Thoracic aorta (tissue), 2 donors: Measurements from ENCODE around the gene DNASE1. TPM values are rescaled to one million over a fixed set of nuclear protein-coding genes. Genes with fewer than 3 reads are reported as not detected.
A peak's percentile ranks its signal among the peaks of the same experiment; 100 is the strongest.

Experiments
- ATAC-seq: fragments of 150-250 bp; one replicate; pipeline ENCODE4 v1.8.0; 2017; ENCODE audit warnings: low read depth; ENCODE audit not compliant: insufficient number of reproducible peaks, low FRiP score
- DNase-seq: peaks from one replicate; pipeline ENCODE4 v3.0.0-alpha.2; 2020; ENCODE audit warnings: low spot score
- H3K27ac ChIP-seq, 2 donors: fragments of 200-600 bp; sonication (generic); 1 replicate in 1 of 2; 2 replicates in 1 of 2; pipeline ENCODE4 v1.5.1; 2016; ENCODE audit warnings: mild to moderate bottlenecking in 2 of 2, moderate library complexity in 2 of 2
- H3K27me3 ChIP-seq: fragments of 200-600 bp; sonication (generic); replicated peaks from 2 replicates; pipeline ENCODE4 v1.6.0; 2016; ENCODE audit warnings: mild to moderate bottlenecking; ENCODE audit not compliant: insufficient read depth
- H3K36me3 ChIP-seq: fragments of 200-600 bp; sonication (generic); one replicate; pipeline ENCODE4 v1.5.1; 2016
- H3K4me1 ChIP-seq, 2 donors: fragments of 200-600 bp; sonication (generic); 1 replicate in 1 of 2; 2 replicates in 1 of 2; pipeline versions ENCODE4 v1.5.1 to v1.6.0; 2016; ENCODE audit warnings: low read depth in 2 of 2, mild to moderate bottlenecking in 1 of 2; ENCODE audit not compliant: control insufficient read depth in 1 of 2
- H3K4me3 ChIP-seq: fragments of 200-600 bp; sonication (generic); 2 replicates; pipeline ENCODE4 v1.5.1; 2016; ENCODE audit warnings: mild to moderate bottlenecking
- H3K9me3 ChIP-seq: fragments of 200-600 bp; sonication (generic); 2 replicates; pipeline ENCODE4 v1.5.1; 2016
- total RNA-seq, 2 donors: library from RNA; depleted of rRNA; stranded (reverse); fragments of >200 nt; gene quantifications; one replicate each; pipeline versions ENCODE4 v1.1.0 to v1.2.3, GENCODE V29; 2016
- TF ChIP-seq, protein P1 (sequence below): fragments of 200-600 bp; sonication (generic); IDR thresholded peaks from one replicate; pipeline ENCODE4 v1.5.1; 2019; ENCODE audit warnings: antibody characterized with exemption

The DNASE1 gene
- total RNA-seq, 2 donors from 2014 or later = 17.4 to 22.9 TPM

DNA sequence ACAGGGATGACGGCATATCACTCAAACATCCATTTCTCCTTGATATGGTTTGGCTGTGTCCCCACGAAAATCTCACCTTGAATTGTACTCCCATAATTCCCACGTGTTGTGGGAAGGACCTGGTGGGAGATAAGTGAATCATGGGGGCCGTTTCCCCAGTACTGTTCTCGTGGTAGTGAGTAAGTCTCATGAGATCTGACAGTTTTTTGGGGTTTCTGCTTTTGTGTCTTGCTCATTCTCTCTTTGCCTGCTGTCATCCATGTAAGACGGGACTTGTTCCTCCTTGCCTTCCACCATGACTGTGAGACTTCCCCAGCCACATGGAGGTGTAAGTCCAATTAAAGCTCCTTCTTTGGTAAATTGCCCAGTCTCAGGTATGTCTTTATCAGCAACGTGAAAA, 32.5 kb downstream of the DNASE1 start:
- Histone ChIP-seq H3K27me3 (no peaks in the 10 kb centered on the region), H3K9me3 (no peaks in the 10 kb centered on the region), H3K36me3 (peaks cover 23% of the 10 kb centered on the region), H3K27ac (no peak overlapping the region), H3K4me3 (no peak overlapping the region), H3K4me1 (peaks cover 5 to 13% of the 10 kb centered on the region in 2 donors)
- DNase-seq = no peak
- TF ChIP-seq, protein P1, sequence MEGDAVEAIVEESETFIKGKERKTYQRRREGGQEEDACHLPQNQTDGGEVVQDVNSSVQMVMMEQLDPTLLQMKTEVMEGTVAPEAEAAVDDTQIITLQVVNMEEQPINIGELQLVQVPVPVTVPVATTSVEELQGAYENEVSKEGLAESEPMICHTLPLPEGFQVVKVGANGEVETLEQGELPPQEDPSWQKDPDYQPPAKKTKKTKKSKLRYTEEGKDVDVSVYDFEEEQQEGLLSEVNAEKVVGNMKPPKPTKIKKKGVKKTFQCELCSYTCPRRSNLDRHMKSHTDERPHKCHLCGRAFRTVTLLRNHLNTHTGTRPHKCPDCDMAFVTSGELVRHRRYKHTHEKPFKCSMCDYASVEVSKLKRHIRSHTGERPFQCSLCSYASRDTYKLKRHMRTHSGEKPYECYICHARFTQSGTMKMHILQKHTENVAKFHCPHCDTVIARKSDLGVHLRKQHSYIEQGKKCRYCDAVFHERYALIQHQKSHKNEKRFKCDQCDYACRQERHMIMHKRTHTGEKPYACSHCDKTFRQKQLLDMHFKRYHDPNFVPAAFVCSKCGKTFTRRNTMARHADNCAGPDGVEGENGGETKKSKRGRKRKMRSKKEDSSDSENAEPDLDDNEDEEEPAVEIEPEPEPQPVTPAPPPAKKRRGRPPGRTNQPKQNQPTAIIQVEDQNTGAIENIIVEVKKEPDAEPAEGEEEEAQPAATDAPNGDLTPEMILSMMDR = no peak
- no peak for ATAC-seq

DNA sequence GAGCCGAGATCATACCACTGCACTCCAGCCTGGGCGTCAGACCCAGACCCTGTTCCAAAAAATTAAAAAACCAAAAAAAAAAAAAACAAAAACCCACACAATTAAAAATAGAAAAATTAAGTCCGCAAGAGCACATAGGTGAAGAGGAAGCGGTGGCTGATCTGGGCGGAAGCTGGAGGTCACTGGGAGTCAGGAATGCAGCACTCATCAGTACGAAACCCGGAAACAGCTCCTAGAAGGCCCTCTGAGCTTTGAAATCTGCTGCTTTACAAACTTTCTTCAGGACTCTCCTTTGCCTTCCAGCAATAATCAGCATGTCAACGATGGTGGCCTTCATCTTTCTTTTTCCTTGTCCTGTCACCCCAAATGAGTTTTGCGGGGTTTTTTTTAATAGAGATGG, 33.3 kb downstream of the DNASE1 start:
- no peak for DNase-seq
- Histone ChIP-seq H3K4me3 (no peak overlapping the region), H3K27me3 (no peaks in the 10 kb centered on the region), H3K36me3 (peaks cover 19% of the 10 kb centered on the region), H3K9me3 (no peaks in the 10 kb centered on the region), H3K4me1 (peaks cover 5 to 13% of the 10 kb centered on the region in 2 donors), H3K27ac (no peak overlapping the region)
- TF ChIP-seq, protein P1 = no peak
- no peak for ATAC-seq

DNA sequence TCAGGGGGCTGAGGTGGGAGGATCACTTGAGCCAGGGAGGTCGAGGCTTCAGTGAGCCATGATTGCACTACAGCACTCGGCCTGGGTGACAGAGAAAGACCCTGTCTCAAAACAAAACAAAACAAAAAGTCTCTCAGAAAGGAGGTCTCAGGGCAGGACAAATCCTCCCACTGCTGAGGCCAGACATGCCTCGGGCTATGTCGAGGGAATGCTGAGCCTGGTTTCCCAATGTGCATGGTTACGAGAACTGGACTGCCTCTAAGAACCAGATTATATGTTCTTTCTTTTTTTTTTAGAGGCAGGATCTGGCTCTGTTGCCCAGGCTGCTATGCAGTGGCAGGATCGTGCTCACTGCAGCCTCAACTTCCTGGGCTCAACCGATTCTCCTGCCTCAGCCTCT, 35.2 kb downstream of the DNASE1 start:
- ATAC-seq (no peak), DNase-seq (no peak)
- Histone ChIP-seq H3K4me3 (no peak overlapping the region), H3K9me3 (no peaks in the 10 kb centered on the region), H3K36me3 (peaks cover 16% of the 10 kb centered on the region), H3K27me3 (no peaks in the 10 kb centered on the region), H3K4me1 (peaks cover 5 to 13% of the 10 kb centered on the region in 2 donors), H3K27ac (peak overlapping the region; percentile 29 to 44)
- TF ChIP-seq, protein P1 = no peak

DNA sequence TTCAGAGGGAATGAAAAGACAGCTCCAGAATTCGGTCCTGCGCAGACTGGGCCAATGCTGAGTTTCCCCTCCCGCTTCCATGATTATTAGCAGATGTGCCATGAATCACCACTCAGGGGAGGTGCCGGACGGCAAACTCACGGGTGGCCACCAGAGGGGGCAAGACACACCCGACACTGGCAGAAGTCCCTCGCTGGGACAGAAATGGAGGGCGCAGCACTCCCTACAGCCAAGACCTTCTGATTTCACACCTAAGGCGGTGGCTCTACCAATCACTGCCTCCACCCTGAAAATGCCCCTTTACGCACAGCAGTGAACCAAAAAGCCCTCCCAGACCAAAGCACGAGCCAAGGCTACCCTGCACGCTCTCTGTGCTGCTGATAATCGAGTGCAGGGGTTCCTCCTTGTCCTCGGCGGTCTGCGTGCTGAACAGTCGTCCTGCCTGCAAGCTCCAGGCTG, 36.0 kb downstream of the DNASE1 start:
- Histone ChIP-seq H3K9me3 (no peaks in the 10 kb centered on the region), H3K4me1 (peaks cover 5 to 13% of the 10 kb centered on the region in 2 donors), H3K27me3 (no peaks in the 10 kb centered on the region), H3K4me3 (peak overlapping the region; percentile 67), H3K36me3 (peaks cover 12% of the 10 kb centered on the region), H3K27ac (peak overlapping the region in 1 of 2 donors; percentile 53)
- peak; percentile 71 for DNase-seq
- TF ChIP-seq, protein P1 = peak; percentile 95
- peak; percentile 94 for ATAC-seq

DNA sequence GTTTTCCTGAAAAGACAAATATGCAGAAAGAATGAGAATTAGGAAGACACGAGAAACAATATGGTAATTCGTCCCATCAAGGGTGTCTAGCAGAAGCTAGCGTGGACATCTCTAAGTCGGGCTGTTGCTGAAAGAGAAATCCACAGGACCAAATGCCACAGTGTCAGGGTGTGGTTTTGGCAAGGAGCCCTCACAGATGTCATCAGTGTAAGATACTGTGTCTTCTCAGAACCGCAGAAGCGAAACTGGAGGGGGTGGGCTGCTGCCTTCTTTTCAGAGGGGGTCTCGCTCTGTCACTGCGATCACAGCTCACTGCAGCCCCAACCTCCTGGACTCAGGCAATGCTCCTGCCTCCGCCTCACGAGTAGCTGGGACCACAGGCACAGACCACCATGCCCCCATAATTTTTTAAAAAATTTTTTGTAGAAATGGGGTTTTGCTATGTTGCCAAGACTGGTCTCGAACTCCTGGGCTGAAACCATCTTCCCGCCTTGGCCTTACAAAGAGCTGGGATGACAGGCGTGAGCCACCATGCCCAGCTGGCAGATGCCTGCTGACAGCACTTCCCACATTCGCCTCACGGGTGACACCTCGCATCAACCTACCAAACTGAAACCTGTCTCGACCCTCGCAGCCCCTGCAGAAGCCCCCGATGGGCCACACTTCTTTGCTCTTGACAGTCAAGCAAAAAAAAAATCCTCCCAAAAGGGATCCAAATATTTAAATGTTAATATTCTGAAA, 36.7 kb downstream of the DNASE1 start:
- Histone ChIP-seq H3K4me3 (peak overlapping the region; percentile 67), H3K27ac (peak overlapping the region in 1 of 2 donors; percentile 53), H3K36me3 (peaks cover 7% of the 10 kb centered on the region), H3K9me3 (no peaks in the 10 kb centered on the region), H3K27me3 (no peaks in the 10 kb centered on the region), H3K4me1 (peaks cover 5 to 13% of the 10 kb centered on the region in 2 donors)
- ATAC-seq (no peak), DNase-seq (no peak)
- TF ChIP-seq, protein P1 = peak; percentile 20
